Measurements from ENCODE around the gene CYLD.

CYLD gene

GRCh38 chr16:50722960-50723359 is 18.9 kb upstream of the CYLD start:
- Histone ChIP-seq H3K9ac (ENCODE audit: low read length) (no peak overlapping the region), H3K36me3 (replicated peaks; ENCODE audit: low read depth, low read length) (no peaks in the 10 kb centered on the region), H3K27ac (ENCODE audit: low read length) (no peak overlapping the region), H3K4me2 (ENCODE audit: low read length) (no peak overlapping the region), H3K79me2 (ENCODE audit: low read length) (no peaks in the 10 kb centered on the region), H4K20me1 (ENCODE audit: insufficient read depth, low read length) (no peaks in the 10 kb centered on the region), H2AFZ (ENCODE audit: low read depth, low read length) (no peak overlapping the region), H3K9me3 (ENCODE audit: insufficient read depth, low read length) (0 out of 2 replicates have a peak, but pooled peaks cover 6% of the 10 kb centered on the region), H3K27me3 (ENCODE audit: low read depth, low read length) (no peaks in the 10 kb centered on the region), H3K4me1 (ENCODE audit: low read length) (no peaks in the 10 kb centered on the region), H3K4me3 (ENCODE audit: low read length) (no peak overlapping the region)
- TF ChIP-seq CTCF (IDR thresholded peaks at IDR 0.05; ENCODE audit: low read depth, low read length) (no peak), EZH2phosphoT487 (IDR thresholded peaks at IDR 0.05; ENCODE audit: low read depth) (no peak)

GRCh38 chr16:50724306-50724705 is 17.6 kb upstream of the CYLD start:
- Histone ChIP-seq H3K9me3 (ENCODE audit: insufficient read depth, low read length) (0 out of 2 replicates have a peak, but pooled peaks cover 6% of the 10 kb centered on the region), H3K4me3 (ENCODE audit: low read length) (no peak overlapping the region), H3K27me3 (ENCODE audit: low read depth, low read length) (no peaks in the 10 kb centered on the region), H3K9ac (ENCODE audit: low read length) (no peak overlapping the region), H4K20me1 (ENCODE audit: insufficient read depth, low read length) (no peaks in the 10 kb centered on the region), H3K27ac (ENCODE audit: low read length) (no peak overlapping the region), H3K79me2 (ENCODE audit: low read length) (no peaks in the 10 kb centered on the region), H3K4me1 (ENCODE audit: low read length) (no peaks in the 10 kb centered on the region), H2AFZ (ENCODE audit: low read depth, low read length) (no peak overlapping the region), H3K36me3 (replicated peaks; ENCODE audit: low read depth, low read length) (no peaks in the 10 kb centered on the region), H3K4me2 (ENCODE audit: low read length) (no peak overlapping the region)
- TF ChIP-seq CTCF (IDR thresholded peaks at IDR 0.05; ENCODE audit: low read depth, low read length) = no peak

GRCh38 chr16:50731130-50731988 is 10.5 kb upstream of the CYLD start:
- Histone ChIP-seq H3K9me3 (ENCODE audit: insufficient read depth, low read length) (no peaks in the 10 kb centered on the region), H3K27me3 (ENCODE audit: low read depth, low read length) (no peaks in the 10 kb centered on the region), H3K27ac (ENCODE audit: low read length) (no peak overlapping the region), H3K4me1 (ENCODE audit: low read length) (no peaks in the 10 kb centered on the region), H2AFZ (ENCODE audit: low read depth, low read length) (no peak overlapping the region), H3K9ac (ENCODE audit: low read length) (no peak overlapping the region), H3K4me3 (ENCODE audit: low read length) (no peak overlapping the region), H3K4me2 (ENCODE audit: low read length) (no peak overlapping the region), H4K20me1 (ENCODE audit: insufficient read depth, low read length) (no peaks in the 10 kb centered on the region), H3K79me2 (ENCODE audit: low read length) (no peaks in the 10 kb centered on the region), H3K36me3 (replicated peaks; ENCODE audit: low read depth, low read length) (no peaks in the 10 kb centered on the region)
- TF ChIP-seq EZH2phosphoT487 (IDR thresholded peaks at IDR 0.05; ENCODE audit: low read depth) (no peak), CTCF (IDR thresholded peaks at IDR 0.05; ENCODE audit: low read depth, low read length) (no peak)

- Histone ChIP-seq H3K36me3 (replicated peaks; ENCODE audit: low read depth, low read length) (no peaks in the 10 kb centered on the region), H3K27ac (ENCODE audit: low read length) (no peak overlapping the region), H3K79me2 (ENCODE audit: low read length) (no peaks in the 10 kb centered on the region), H4K20me1 (ENCODE audit: insufficient read depth, low read length) (no peaks in the 10 kb centered on the region), H3K9me3 (ENCODE audit: insufficient read depth, low read length) (no peaks in the 10 kb centered on the region), H3K27me3 (ENCODE audit: low read depth, low read length) (no peaks in the 10 kb centered on the region), H3K4me2 (ENCODE audit: low read length) (no peak overlapping the region), H3K9ac (ENCODE audit: low read length) (no peak overlapping the region), H2AFZ (ENCODE audit: low read depth, low read length) (no peak overlapping the region), H3K4me3 (ENCODE audit: low read length) (no peak overlapping the region), H3K4me1 (ENCODE audit: low read length) (no peaks in the 10 kb centered on the region)
- TF ChIP-seq CTCF (IDR thresholded peaks at IDR 0.05; ENCODE audit: low read depth, low read length) (no peak), EZH2phosphoT487 (IDR thresholded peaks at IDR 0.05; ENCODE audit: low read depth) (no peak)
Observed at GRCh38 chr16:50731989-50732832, 9.7 kb upstream of the CYLD start.

Measured in OCI-LY3 (cell line).